Measurements from ENCODE around the gene SHROOM3. TPM values are rescaled to one million over a fixed set of nuclear protein-coding genes. Genes with fewer than 3 reads are reported as not detected.

SHROOM3 gene
- total RNA-seq (10 to 100 TPM; 46.4 to 96.9 TPM), polyA plus RNA-seq (ENCODE audit: insufficient read length in 6 of 6) (10 to 100 TPM; 13.5 to 19.8 (median 16.5) TPM)
- long read RNA-seq, donor 1, transcript SHROOM3-206 (4 exons, 554 nt) = minor isoform, 6 of 22 reads
- long read RNA-seq, donor 1, transcript SHROOM3-209 (4 exons, 3,766 nt) = major isoform, 11 of 22 reads
- long read RNA-seq, donor 1, partial matches to known transcripts = 5 of 22 reads
- long read RNA-seq, donor 1, other reads (novel, unspliced or antisense) = 0 of 22 reads
- long read RNA-seq, donor 2, partial matches to known transcripts = 12 of 14 reads
- long read RNA-seq, donor 2, other reads (novel, unspliced or antisense) = 0 of 14 reads
- long read RNA-seq, donor 3, partial matches to known transcripts = 6 of 8 reads
- long read RNA-seq, donor 3, other reads (novel, unspliced or antisense) = 0 of 8 reads
- long read RNA-seq, donor 4, partial matches to known transcripts = 2 of 7 reads
- long read RNA-seq, donor 4, other reads (novel, unspliced or antisense) = 5 of 7 reads
- long read RNA-seq, donor 5, partial matches to known transcripts = 0 of 4 reads
- long read RNA-seq, donor 5, other reads (novel, unspliced or antisense) = 0 of 4 reads
- long read RNA-seq, donor 6, partial matches to known transcripts = 6 of 9 reads
- long read RNA-seq, donor 6, other reads (novel, unspliced or antisense) = 0 of 9 reads
- long read RNA-seq, donor 7, partial matches to known transcripts = 0 of 2 reads
- long read RNA-seq, donor 7, other reads (novel, unspliced or antisense) = 0 of 2 reads
- long read RNA-seq, donor 8, partial matches to known transcripts = 0 of 4 reads
- long read RNA-seq, donor 8, other reads (novel, unspliced or antisense) = 0 of 4 reads
- long read RNA-seq, donor 9 = 0 reads
- long read RNA-seq, donor 10, partial matches to known transcripts = 3 of 5 reads
- long read RNA-seq, donor 10, other reads (novel, unspliced or antisense) = 2 of 5 reads
- long read RNA-seq, donor 11, partial matches to known transcripts = 7 of 7 reads
- long read RNA-seq, donor 11, other reads (novel, unspliced or antisense) = 0 of 7 reads
- long read RNA-seq, donor 12, partial matches to known transcripts = 0 of 1 reads
- long read RNA-seq, donor 12, other reads (novel, unspliced or antisense) = 0 of 1 reads

- peak within 1 kb of the TSS; percentile 6 to 19 for H3K4me3 ChIP-seq
- no peaks in the 10 kb centered on the region for H3K9me3 ChIP-seq
- H3K4me1 ChIP-seq = no peaks in the 10 kb centered on the region
- no peaks in the 10 kb centered on the region for H3K36me3 ChIP-seq
- DNase-seq (peak in 1 of 4 donors; percentile 34), ATAC-seq (peak; percentile 87)
- peak within 1 kb of the TSS; percentile 42 to 46 for H3K27ac ChIP-seq
- H3K27me3 ChIP-seq = peaks cover 0 to 25% of the 10 kb centered on the region in 2 donors
- intact Hi-C loops (cut with DNase I) = loop anchor here in 1 of 2 donors (5.0 kb wide), 1 partner anchor 67 kb away; no protein-coding TSS in a partner anchor
- TF ChIP-seq, protein P1, sequence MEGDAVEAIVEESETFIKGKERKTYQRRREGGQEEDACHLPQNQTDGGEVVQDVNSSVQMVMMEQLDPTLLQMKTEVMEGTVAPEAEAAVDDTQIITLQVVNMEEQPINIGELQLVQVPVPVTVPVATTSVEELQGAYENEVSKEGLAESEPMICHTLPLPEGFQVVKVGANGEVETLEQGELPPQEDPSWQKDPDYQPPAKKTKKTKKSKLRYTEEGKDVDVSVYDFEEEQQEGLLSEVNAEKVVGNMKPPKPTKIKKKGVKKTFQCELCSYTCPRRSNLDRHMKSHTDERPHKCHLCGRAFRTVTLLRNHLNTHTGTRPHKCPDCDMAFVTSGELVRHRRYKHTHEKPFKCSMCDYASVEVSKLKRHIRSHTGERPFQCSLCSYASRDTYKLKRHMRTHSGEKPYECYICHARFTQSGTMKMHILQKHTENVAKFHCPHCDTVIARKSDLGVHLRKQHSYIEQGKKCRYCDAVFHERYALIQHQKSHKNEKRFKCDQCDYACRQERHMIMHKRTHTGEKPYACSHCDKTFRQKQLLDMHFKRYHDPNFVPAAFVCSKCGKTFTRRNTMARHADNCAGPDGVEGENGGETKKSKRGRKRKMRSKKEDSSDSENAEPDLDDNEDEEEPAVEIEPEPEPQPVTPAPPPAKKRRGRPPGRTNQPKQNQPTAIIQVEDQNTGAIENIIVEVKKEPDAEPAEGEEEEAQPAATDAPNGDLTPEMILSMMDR (IDR thresholded peaks at IDR 0.05) = no peak
Measured at GRCh38 chr4:76434901-76435527, at the start of gene SHROOM3. TSS of gene SHROOM3 (plus strand) at chr4:76435229. CDS start at chr4:76436053, 824 bp downstream.

- Histone ChIP-seq H3K9me3 (peaks cover 0 to 10% of the 10 kb centered on the region in 2 donors), H3K36me3 (no peaks in the 10 kb centered on the region), H3K4me3 (no peak overlapping the region), H3K4me1 (no peaks in the 10 kb centered on the region), H3K27me3 (no peaks in the 10 kb centered on the region), H3K27ac (no peak overlapping the region)
- intact Hi-C loops (cut with DNase I) = no loop called here
- ATAC-seq (no peak), DNase-seq (no peak)
- TF ChIP-seq, protein P1 (IDR thresholded peaks at IDR 0.05) = no peak
Measured at GRCh38 chr4:76385974-76386373, 49.1 kb upstream of the SHROOM3 start.

DNA sequence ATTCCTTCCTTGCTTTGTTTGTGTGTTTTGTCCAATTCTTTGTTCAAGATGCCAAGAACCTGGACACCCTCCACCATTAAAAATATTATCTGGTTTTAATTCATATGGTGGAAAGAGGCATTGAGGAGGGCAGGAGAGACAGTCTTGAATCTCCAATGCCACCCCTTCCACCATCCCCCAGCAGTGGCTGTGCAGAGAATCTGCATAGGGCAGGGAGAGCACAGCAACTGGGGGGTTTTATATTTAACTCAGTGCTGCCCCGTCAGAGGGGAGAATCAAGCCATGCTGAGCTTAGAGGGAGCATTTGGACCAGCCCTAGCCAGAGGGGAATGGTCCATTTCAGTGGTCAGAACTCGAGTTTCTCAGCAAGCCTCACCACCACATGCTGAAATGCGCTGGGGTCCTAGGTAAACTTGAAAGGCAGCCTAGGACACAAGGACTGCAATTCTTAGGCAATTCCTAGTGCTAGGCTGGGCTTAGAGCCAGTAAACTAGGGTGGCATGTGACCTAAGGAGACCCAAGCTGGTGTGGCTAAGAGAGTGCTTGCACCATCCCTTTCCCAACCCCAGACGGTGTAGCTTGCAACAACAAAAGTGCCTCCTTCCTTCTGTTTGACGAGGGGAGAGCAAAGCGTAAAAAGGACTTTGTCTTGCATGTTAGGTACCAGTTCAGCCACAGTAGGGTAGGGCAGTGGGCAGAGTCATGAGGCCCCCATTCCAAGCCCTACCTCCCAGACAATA, 48.3 kb upstream of the SHROOM3 start:
- TF ChIP-seq, protein P1 (IDR thresholded peaks at IDR 0.05) = no peak
- H3K4me1 ChIP-seq = no peaks in the 10 kb centered on the region
- ATAC-seq (peak; percentile 90), DNase-seq (peak in 1 of 4 donors; percentile 65)
- H3K36me3 ChIP-seq = no peaks in the 10 kb centered on the region
- no peak overlapping the region for H3K4me3 ChIP-seq
- H3K27me3 ChIP-seq = no peaks in the 10 kb centered on the region
- H3K9me3 ChIP-seq = peaks cover 0 to 16% of the 10 kb centered on the region in 2 donors
- intact Hi-C loops (cut with DNase I) = no loop called here
- no peak overlapping the region for H3K27ac ChIP-seq

- no peak overlapping the region for H3K4me3 ChIP-seq
- ATAC-seq = no peak
- H3K4me1 ChIP-seq = no peaks in the 10 kb centered on the region
- TF ChIP-seq, protein P1 (IDR thresholded peaks at IDR 0.05) = no peak
- no peak for DNase-seq
- H3K9me3 ChIP-seq = peaks cover 0 to 19% of the 10 kb centered on the region in 2 donors
- intact Hi-C loops (cut with DNase I) = no loop called here
- no peaks in the 10 kb centered on the region for H3K36me3 ChIP-seq
- H3K27me3 ChIP-seq = no peaks in the 10 kb centered on the region
- H3K27ac ChIP-seq = no peak overlapping the region
Measured at GRCh38 chr4:76388160-76388908, 46.7 kb upstream of the SHROOM3 start.

Data from left lung (tissue), 14 donors.